Thyroid gland (tissue), 4 donors: ENCODE results near the gene KCNJ6. TPM values are rescaled to one million over a fixed set of nuclear protein-coding genes. Genes with fewer than 3 reads are reported as not detected.

Source experiments
- DNase-seq, 2 donors: peaks; one replicate each; pipeline ENCODE4 v3.0.0-alpha.2; 2019
- H3K27ac ChIP-seq, 3 donors: fragments of 200-600 bp; sonication (generic); 1 replicate in 2 of 3; 2 replicates in 1 of 3; pipeline ENCODE4 v1.5.1; 2016 to 2019; ENCODE audit warnings: mild to moderate bottlenecking in 1 of 3, moderate library complexity in 1 of 3
- H3K27me3 ChIP-seq: fragments of 200-600 bp; sonication (generic); one replicate; pipeline ENCODE4 v1.5.1; 2019
- H3K36me3 ChIP-seq, 2 donors: fragments of 200-600 bp; sonication (generic); one replicate each; pipeline ENCODE4 v1.5.1; 2016 to 2019
- H3K4me1 ChIP-seq, 2 donors: fragments of 200-600 bp; sonication (generic); one replicate each; pipeline ENCODE4 v1.5.1; 2017 to 2019
- H3K4me3 ChIP-seq, 3 donors: fragments of 200-600 bp; sonication (generic); replicated peaks in 1 of 3; 1 replicate in 2 of 3; 2 replicates in 1 of 3; pipeline ENCODE4 v1.5.1; 2016; ENCODE audit warnings: mild to moderate bottlenecking in 1 of 3
- H3K9me3 ChIP-seq: fragments of 200-600 bp; sonication (generic); one replicate; pipeline ENCODE4 v1.5.1; 2017
- POLR2A ChIP-seq, 2 donors: fragments of 450-650 bp; IDR thresholded peaks; one replicate each; pipeline ENCODE4 v1.6.1; 2017; ENCODE audit warnings: antibody characterized with exemption in 2 of 2, mild to moderate bottlenecking in 2 of 2, moderate library complexity in 1 of 2
- WGBS, 2 donors: methylation state at CpG; one replicate each; pipeline ENCODE4 v1.1.5; 2017; 5-methylcytosine and 5-hydroxymethylcytosine counted together
- intact Hi-C: fragments of 100-400 bp; cut with DNase I; formaldehyde crosslinking; loops from one replicate; pipeline ENCODE4 v1.15.1; 2023
- total RNA-seq, 4 donors: library from RNA; depleted of rRNA; stranded (reverse); fragments of >200 nt; gene quantifications; one replicate each; pipeline ENCODE4 v1.2.3, GENCODE V29; 2016
- TF ChIP-seq, protein P1 (sequence below), 6 experiments: fragments of 200-600 bp in 3 of 6; fragments of 450-650 bp in 3 of 6; sonication (generic) in 3 of 6; IDR thresholded peaks; one replicate each; pipeline ENCODE4 v1.5.1; 2016 to 2019; ENCODE audit warnings: antibody characterized with exemption in 6 of 6, mild to moderate bottlenecking in 2 of 6, inconsistent platforms in 1 of 6, moderate library complexity in 1 of 6

The KCNJ6 gene
- total RNA-seq, 4 donors from 2014 or later, result not detected

DNA sequence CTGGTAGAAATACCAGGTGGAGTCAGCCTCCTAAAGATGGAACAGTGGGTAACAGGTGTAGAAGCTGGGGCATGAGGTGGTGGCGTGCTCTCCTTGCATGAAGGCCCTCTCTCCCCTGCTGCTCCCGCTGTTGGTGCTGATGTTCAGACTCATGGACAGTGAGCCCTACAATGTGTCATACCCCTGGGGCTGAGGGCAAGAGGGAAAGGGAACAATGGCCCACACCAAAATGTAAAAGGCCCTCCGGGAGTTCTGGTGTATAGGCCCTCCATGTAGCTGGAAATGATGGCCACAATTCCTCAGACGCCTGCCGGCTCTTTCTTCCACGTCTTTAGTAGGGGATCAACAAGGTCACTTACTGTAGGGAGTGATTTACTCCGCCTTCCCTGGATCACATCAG, 354.8 kb downstream of the KCNJ6 start:
- H3K27me3 ChIP-seq, result no peaks in the 10 kb centered on the region
- intact Hi-C loops, result loop anchor here (10.0 kb wide), 2 partner anchors 197 to 297 kb away; partner anchors contain the start of genes DYRK1A and VPS26C
- H3K9me3 ChIP-seq, result no peaks in the 10 kb centered on the region

DNA sequence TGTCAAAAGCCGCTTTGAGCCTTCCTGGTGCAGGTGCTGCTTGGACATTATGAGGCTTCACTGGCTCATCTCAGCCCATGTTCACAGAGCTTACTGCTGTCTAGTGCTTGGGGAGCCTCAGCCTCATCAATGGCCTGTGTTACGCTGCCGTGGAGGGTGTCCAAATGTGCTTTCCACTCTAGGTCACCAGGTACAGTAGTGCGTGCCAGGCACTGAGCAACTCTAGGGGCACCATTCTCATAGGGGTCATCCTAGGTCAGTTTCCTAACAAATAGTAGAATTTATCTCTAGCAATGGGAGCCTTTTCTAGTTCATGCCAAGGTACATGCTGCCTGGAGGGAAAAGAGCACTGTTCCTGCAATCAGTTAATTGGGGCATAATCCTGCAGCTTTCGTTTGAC, 355.9 kb downstream of the KCNJ6 start:
- intact Hi-C loops, result loop anchor here (10.0 kb wide), 2 partner anchors 196 to 296 kb away; partner anchors contain the start of genes DYRK1A and VPS26C
- DNase-seq, result no peak
- WGBS, 2 donors, result 95 to 96% methylated on average over 3 to 5 of the region's 5 CpGs

More for the DNA sequence above, 354.8 kb downstream of the KCNJ6 start:
- WGBS, 2 donors, result 94 to 99% methylated on average over 7 of the region's 7 CpGs
- H3K36me3 ChIP-seq, result no peaks in the 10 kb centered on the region
- H3K27ac ChIP-seq, result no peak overlapping the region
- peaks cover 13 to 19% of the 10 kb centered on the region in 2 donors for H3K4me1 ChIP-seq
- TF ChIP-seq, protein P1, sequence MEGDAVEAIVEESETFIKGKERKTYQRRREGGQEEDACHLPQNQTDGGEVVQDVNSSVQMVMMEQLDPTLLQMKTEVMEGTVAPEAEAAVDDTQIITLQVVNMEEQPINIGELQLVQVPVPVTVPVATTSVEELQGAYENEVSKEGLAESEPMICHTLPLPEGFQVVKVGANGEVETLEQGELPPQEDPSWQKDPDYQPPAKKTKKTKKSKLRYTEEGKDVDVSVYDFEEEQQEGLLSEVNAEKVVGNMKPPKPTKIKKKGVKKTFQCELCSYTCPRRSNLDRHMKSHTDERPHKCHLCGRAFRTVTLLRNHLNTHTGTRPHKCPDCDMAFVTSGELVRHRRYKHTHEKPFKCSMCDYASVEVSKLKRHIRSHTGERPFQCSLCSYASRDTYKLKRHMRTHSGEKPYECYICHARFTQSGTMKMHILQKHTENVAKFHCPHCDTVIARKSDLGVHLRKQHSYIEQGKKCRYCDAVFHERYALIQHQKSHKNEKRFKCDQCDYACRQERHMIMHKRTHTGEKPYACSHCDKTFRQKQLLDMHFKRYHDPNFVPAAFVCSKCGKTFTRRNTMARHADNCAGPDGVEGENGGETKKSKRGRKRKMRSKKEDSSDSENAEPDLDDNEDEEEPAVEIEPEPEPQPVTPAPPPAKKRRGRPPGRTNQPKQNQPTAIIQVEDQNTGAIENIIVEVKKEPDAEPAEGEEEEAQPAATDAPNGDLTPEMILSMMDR (IDR thresholded peaks at IDR 0.05), result no peak
- TF ChIP-seq POLR2A (IDR thresholded peaks at IDR 0.05), result no peak
- no peak for DNase-seq
- no peak overlapping the region for H3K4me3 ChIP-seq

DNA sequence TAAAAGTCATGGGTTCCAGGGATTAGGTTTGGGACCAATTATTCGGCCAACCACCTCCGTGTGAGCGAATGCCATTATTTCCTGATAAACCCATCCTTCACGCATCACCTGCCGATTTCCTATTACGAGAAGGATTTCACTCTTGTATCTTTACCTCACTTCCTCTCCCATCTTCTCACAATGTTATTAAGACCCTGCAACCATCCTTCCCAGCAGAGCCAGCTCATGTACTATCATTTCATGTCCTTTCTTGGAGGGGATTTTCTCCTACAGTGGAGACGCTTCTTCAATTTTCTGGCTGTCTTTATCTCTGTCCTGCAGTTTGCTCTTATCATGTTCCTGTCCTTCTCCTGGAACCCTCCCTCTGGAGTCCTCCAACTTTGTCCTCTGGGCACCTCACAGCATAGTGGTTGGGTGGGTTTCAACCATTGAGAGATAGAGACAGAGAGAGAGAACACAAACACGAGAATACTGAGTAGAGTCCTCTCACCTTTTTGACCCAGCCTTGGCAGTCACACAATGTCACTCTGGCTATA, 357.5 kb downstream of the KCNJ6 start:
- peaks cover 7 to 8% of the 10 kb centered on the region in 2 donors for H3K4me1 ChIP-seq
- H3K36me3 ChIP-seq, result no peaks in the 10 kb centered on the region
- H3K9me3 ChIP-seq, result no peaks in the 10 kb centered on the region
- TF ChIP-seq, protein P1 (IDR thresholded peaks at IDR 0.05), result no peak
- TF ChIP-seq POLR2A (IDR thresholded peaks at IDR 0.05), result no peak
- H3K4me3 ChIP-seq, result no peak overlapping the region
- DNase-seq, result no peak
- WGBS, 2 donors, result 93 to 95% methylated on average over 8 of the region's 8 CpGs
- no peak overlapping the region for H3K27ac ChIP-seq
- H3K27me3 ChIP-seq, result no peaks in the 10 kb centered on the region
- intact Hi-C loops, result no loop called here

More for the DNA sequence above, 355.9 kb downstream of the KCNJ6 start:
- TF ChIP-seq, protein P1 (IDR thresholded peaks at IDR 0.05), result no peak
- TF ChIP-seq POLR2A (IDR thresholded peaks at IDR 0.05), result no peak
- H3K27me3 ChIP-seq, result no peaks in the 10 kb centered on the region
- no peaks in the 10 kb centered on the region for H3K36me3 ChIP-seq
- no peak overlapping the region for H3K27ac ChIP-seq
- H3K4me1 ChIP-seq, result peaks cover 13 to 19% of the 10 kb centered on the region in 2 donors
- H3K9me3 ChIP-seq, result no peaks in the 10 kb centered on the region
- H3K4me3 ChIP-seq, result no peak overlapping the region
